Tibial nerve (tissue), 3 donors: Measurements from ENCODE around the gene GGTLC2.

ENCODE experiments used
- POLR2A ChIP-seq, 2 donors: fragments of 450-650 bp; IDR thresholded peaks; one replicate each; pipeline ENCODE4 v1.6.1; 2017; ENCODE audit warnings: antibody characterized with exemption in 2 of 2, mild to moderate bottlenecking in 2 of 2, moderate library complexity in 2 of 2
- TF ChIP-seq, protein P1 (sequence below), 5 experiments: fragments of 200-600 bp in 3 of 5; fragments of 450-650 bp in 2 of 5; sonication (generic) in 3 of 5; IDR thresholded peaks; one replicate each; pipeline ENCODE4 v1.5.1; 2016 to 2019; ENCODE audit warnings: antibody characterized with exemption in 5 of 5, mild to moderate bottlenecking in 3 of 5, moderate library complexity in 2 of 5

GRCh38 chr22:22685586-22685985 lies 41.2 kb downstream of the GGTLC2 start:
- TF ChIP-seq, protein P1, sequence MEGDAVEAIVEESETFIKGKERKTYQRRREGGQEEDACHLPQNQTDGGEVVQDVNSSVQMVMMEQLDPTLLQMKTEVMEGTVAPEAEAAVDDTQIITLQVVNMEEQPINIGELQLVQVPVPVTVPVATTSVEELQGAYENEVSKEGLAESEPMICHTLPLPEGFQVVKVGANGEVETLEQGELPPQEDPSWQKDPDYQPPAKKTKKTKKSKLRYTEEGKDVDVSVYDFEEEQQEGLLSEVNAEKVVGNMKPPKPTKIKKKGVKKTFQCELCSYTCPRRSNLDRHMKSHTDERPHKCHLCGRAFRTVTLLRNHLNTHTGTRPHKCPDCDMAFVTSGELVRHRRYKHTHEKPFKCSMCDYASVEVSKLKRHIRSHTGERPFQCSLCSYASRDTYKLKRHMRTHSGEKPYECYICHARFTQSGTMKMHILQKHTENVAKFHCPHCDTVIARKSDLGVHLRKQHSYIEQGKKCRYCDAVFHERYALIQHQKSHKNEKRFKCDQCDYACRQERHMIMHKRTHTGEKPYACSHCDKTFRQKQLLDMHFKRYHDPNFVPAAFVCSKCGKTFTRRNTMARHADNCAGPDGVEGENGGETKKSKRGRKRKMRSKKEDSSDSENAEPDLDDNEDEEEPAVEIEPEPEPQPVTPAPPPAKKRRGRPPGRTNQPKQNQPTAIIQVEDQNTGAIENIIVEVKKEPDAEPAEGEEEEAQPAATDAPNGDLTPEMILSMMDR (IDR thresholded peaks at IDR 0.05): no peak
- no peak for TF ChIP-seq POLR2A (IDR thresholded peaks at IDR 0.05)
